Keratinocyte (primary cell): ENCODE measurements around the gene PDCD11. TPM values are rescaled to one million over a fixed set of nuclear protein-coding genes. Genes with fewer than 3 reads are reported as not detected.

Experiments used
- DNase-seq: peaks from one replicate; pipeline ENCODE4 v3.0.0-alpha.2; 2011; ENCODE audit warnings: low read depth, missing footprints, low spot score
- FAIRE-seq: peaks from 2 replicates; lab custom pipeline; 2011; peaks lifted over from hg19 to GRCh38; lab: Jason Lieb, UNC
- H2AFZ ChIP-seq: 2 replicates; pipeline ENCODE4 v1.6.0; 2012; ENCODE audit warnings: low read length, control low read depth, inconsistent platforms; ENCODE audit not compliant: control insufficient read depth
- H3K27ac ChIP-seq: 2 replicates; pipeline ENCODE4 v1.5.1; 2011; ENCODE audit warnings: low read length; ENCODE audit not compliant: control insufficient read depth, insufficient read depth
- H3K27me3 ChIP-seq: 3 replicates; pipeline ENCODE4 v1.6.0; 2011; ENCODE audit warnings: low read length; ENCODE audit not compliant: control insufficient read depth, insufficient read depth; ENCODE audit errors: extremely low read depth
- H3K36me3 ChIP-seq, 2 experiments: 2 replicates in 1 of 2; 3 replicates in 1 of 2; pipeline ENCODE4 v1.5.1; 2011; ENCODE audit warnings: low read length in 2 of 2, mild to moderate bottlenecking in 1 of 2; ENCODE audit not compliant: control insufficient read depth in 2 of 2, insufficient read depth in 2 of 2; ENCODE audit errors: extremely low read depth in 1 of 2
- H3K4me1 ChIP-seq: 3 replicates; pipeline ENCODE4 v1.5.1; 2011; ENCODE audit warnings: low read length; ENCODE audit not compliant: control insufficient read depth, insufficient read depth; ENCODE audit errors: extremely low read depth
- H3K4me2 ChIP-seq: 3 replicates; pipeline ENCODE4 v1.6.0; 2011; ENCODE audit warnings: low read depth, low read length; ENCODE audit not compliant: control insufficient read depth, insufficient read depth; ENCODE audit errors: extremely low read depth
- H3K4me3 ChIP-seq, 3 experiments: fragments of 200-600 bp in 1 of 3; sonication (generic) in 1 of 3; 2 replicates in 2 of 3; 3 replicates in 1 of 3; pipeline ENCODE4 v1.5.1; 2011 to 2016; ENCODE audit warnings: low read length in 3 of 3, mild to moderate bottlenecking in 3 of 3, control low read depth in 2 of 3, inconsistent platforms in 1 of 3, low read depth in 1 of 3, mixed read lengths in 1 of 3, mixed run types in 1 of 3, moderate library complexity in 1 of 3; ENCODE audit not compliant: control insufficient read depth in 2 of 3, insufficient read depth in 2 of 3; ENCODE audit errors: extremely low read depth in 1 of 3
- H3K79me2 ChIP-seq: 2 replicates; pipeline ENCODE4 v1.6.0; 2012; ENCODE audit warnings: low read length; ENCODE audit not compliant: control insufficient read depth, insufficient read depth
- H3K9ac ChIP-seq: 3 replicates; pipeline ENCODE4 v1.6.0; 2011; ENCODE audit warnings: low read length; ENCODE audit not compliant: control insufficient read depth, insufficient read depth; ENCODE audit errors: extremely low read depth
- H3K9me1 ChIP-seq: 3 replicates; pipeline ENCODE4 v1.6.0; 2011; ENCODE audit warnings: low read length; ENCODE audit not compliant: control insufficient read depth, insufficient read depth; ENCODE audit errors: extremely low read depth
- H3K9me3 ChIP-seq: 2 replicates; pipeline ENCODE4 v1.5.1; 2012; ENCODE audit warnings: low read depth, low read length; ENCODE audit not compliant: control insufficient read depth
- H4K20me1 ChIP-seq: 3 replicates; pipeline ENCODE4 v1.6.0; 2011; ENCODE audit warnings: low read length; ENCODE audit not compliant: control insufficient read depth, insufficient read depth; ENCODE audit errors: extremely low read depth
- EZH2 ChIP-seq: IDR thresholded peaks from one replicate; pipeline ENCODE4 v1.6.1; 2012; ENCODE audit warnings: inconsistent platforms, mild to moderate bottlenecking, low read length, moderate library complexity
- dilution Hi-C: fragments of 300-500 bp; cut with MboI; formaldehyde crosslinking; loops from one replicate; pipeline ENCODE4 v1.7.0; 2020; ENCODE audit warnings: low sequenced_read_pairs; ENCODE audit not compliant: extremely low pct_ligation_motif_present
- polyA plus RNA-seq, 5 experiments: library from polyadenylated mRNA; depleted of rRNA in 3 of 5; stranded (reverse) in 3 of 5; stranded (forward) in 1 of 5; unstranded in 1 of 5; fragments of >200 nt; gene quantifications; 1 replicate in 1 of 5; 2 replicates in 3 of 5; 3 replicates in 1 of 5; pipeline versions ENCODE4 v1.2.1 to v1.2.3, GENCODE V29; 2011 to 2012; ENCODE audit warnings: missing spikeins in 2 of 5, low read depth in 1 of 5, low replicate concordance in 1 of 5
- TF ChIP-seq, protein P1 (sequence below), 3 experiments: IDR thresholded peaks in 1 of 3; conservative IDR thresholded peaks in 1 of 3; optimal IDR thresholded peaks in 1 of 3; 2 replicates in 2 of 3; 3 replicates in 1 of 3; pipeline versions ENCODE3 to v1.5.1; 2011; ENCODE audit warnings: low read length in 3 of 3, mild to moderate bottlenecking in 3 of 3, moderate library complexity in 2 of 3, control low read depth in 1 of 3, inconsistent platforms in 1 of 3; ENCODE audit not compliant: insufficient read depth in 2 of 3; ENCODE audit errors: extremely low read depth in 1 of 3

The PDCD11 gene
- polyA plus RNA-seq, 1 donor (not counting 4 experiments of a cell fraction or from before 2014, with no cell fraction given): 28.6 TPM

DNA sequence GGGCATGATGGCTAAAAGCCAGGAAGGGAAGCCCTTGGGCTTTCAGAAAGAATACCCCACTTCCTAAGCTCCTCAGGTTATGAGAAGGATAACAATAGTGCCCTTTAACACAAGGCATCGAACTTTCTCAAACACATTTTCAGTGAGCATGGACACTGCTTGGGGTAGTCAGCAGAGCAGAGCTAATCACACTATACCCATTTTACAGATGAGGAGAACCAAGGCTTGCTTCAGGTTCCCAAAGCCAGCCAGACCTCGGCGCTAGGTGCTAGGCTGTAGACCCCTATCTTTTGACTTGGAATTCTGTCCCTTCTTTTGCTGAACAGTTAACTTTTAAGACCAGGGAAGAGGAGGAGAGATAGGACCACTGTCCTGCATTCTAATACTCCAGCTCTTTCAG, 98.9 kb downstream of the PDCD11 start:
- peaks cover 44% of the 10 kb centered on the region for H3K27me3 ChIP-seq
- FAIRE-seq: no peak
- dilution Hi-C loops: no loop called here

More for the DNA sequence above, 98.9 kb downstream of the PDCD11 start:
- Histone ChIP-seq H3K79me2 (no peaks in the 10 kb centered on the region), H4K20me1 (no peaks in the 10 kb centered on the region), H2AFZ (no peak overlapping the region), H3K9ac (no peak overlapping the region), H3K9me3 (no peaks in the 10 kb centered on the region), H3K4me3 (no peak overlapping the region), H3K4me2 (no peak overlapping the region), H3K27ac (no peak overlapping the region), H3K36me3 (no peaks in the 10 kb centered on the region), H3K9me1 (peaks cover 6% of the 10 kb centered on the region), H3K4me1 (peaks cover 28% of the 10 kb centered on the region)
- TF ChIP-seq EZH2: no peak
- TF ChIP-seq, protein P1, sequence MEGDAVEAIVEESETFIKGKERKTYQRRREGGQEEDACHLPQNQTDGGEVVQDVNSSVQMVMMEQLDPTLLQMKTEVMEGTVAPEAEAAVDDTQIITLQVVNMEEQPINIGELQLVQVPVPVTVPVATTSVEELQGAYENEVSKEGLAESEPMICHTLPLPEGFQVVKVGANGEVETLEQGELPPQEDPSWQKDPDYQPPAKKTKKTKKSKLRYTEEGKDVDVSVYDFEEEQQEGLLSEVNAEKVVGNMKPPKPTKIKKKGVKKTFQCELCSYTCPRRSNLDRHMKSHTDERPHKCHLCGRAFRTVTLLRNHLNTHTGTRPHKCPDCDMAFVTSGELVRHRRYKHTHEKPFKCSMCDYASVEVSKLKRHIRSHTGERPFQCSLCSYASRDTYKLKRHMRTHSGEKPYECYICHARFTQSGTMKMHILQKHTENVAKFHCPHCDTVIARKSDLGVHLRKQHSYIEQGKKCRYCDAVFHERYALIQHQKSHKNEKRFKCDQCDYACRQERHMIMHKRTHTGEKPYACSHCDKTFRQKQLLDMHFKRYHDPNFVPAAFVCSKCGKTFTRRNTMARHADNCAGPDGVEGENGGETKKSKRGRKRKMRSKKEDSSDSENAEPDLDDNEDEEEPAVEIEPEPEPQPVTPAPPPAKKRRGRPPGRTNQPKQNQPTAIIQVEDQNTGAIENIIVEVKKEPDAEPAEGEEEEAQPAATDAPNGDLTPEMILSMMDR (optimal IDR thresholded peaks at IDR 0.05 in 1 of 3, IDR thresholded peaks at IDR 0.05 in 1 of 3, conservative IDR thresholded peaks at IDR 0.05 in 1 of 3; ENCODE audit: extremely low read depth in 1 of 3, insufficient read depth in 2 of 3, low read length in 3 of 3): no peak
- no peak for DNase-seq

Other genes starting within 250 kb of the PDCD11 start
- gene NT5C2, start 203.4 kb upstream of the PDCD11 start, polyA plus RNA-seq: 56.8 to 88.6 TPM (median 62.8 TPM) in 3 replicates
- 0.04 to 0.11 TPM (median 0.05 TPM) in 3 replicates for gene RPEL1, start 150.7 kb upstream of the PDCD11 start, polyA plus RNA-seq
- gene INA, start 119.5 kb upstream of the PDCD11 start, polyA plus RNA-seq: 3.4 to 4.6 TPM (median 4.2 TPM) in 3 replicates
- 4.6 to 11.1 TPM (median 7.5 TPM) in 3 replicates for gene PCGF6, start 45.5 kb upstream of the PDCD11 start, polyA plus RNA-seq
- 2.4 to 4.4 TPM (median 2.8 TPM) in 3 replicates for gene TAF5, start 28.6 kb upstream of the PDCD11 start, polyA plus RNA-seq
- 364 to 745 TPM (median 575 TPM) in 3 replicates for gene ATP5MK, start 151 bp upstream of the PDCD11 start, polyA plus RNA-seq
- 0.92 to 1.2 TPM (median 1.1 TPM) in 3 replicates for gene CALHM2, start 55.7 kb downstream of the PDCD11 start, polyA plus RNA-seq
- 0.02 TPM in 1 of 3 replicates, not detected in the others for gene CALHM1, start 62.3 kb downstream of the PDCD11 start, polyA plus RNA-seq
- not detected in 3 replicates for gene CALHM3, start 82.6 kb downstream of the PDCD11 start, polyA plus RNA-seq
- 0.02 to 0.12 TPM (median 0.03 TPM) in 3 replicates for gene NEURL1, start 97.1 kb downstream of the PDCD11 start, polyA plus RNA-seq